ENCODE data around the gene TSC22D3.

- TF ChIP-seq POLR2AphosphoS5 (IDR thresholded peaks at IDR 0.05; ENCODE audit: borderline replicate concordance, low read depth, low read length) (no peak), EZH2 (IDR thresholded peaks at IDR 0.05) (no peak)
Observed at GRCh38 chrX:107743995-107744394, 31.6 kb downstream of the TSC22D3 start.

Data from SK-N-MC (cell line).